NCI-H187 (cell line): ENCODE measurements around the gene NDUFS6.

Experiments used
- DNase-seq, 2 experiments: peaks; one replicate each; lab custom pipeline; 2025; lab: John Stamatoyannopoulos, UW

Gene NDUFS6

GRCh38 chr5:1801222-1801966 is at the start of gene NDUFS6:
NDUFS6 (plus strand) TSS chr5:1801407; CDS start chr5:1801418, 11 bp downstream.
- DNase-seq = peak; percentile 40 to 42

- DNase-seq = no peak
Measured at GRCh38 chr5:1751864-1752822, 49.1 kb upstream of the NDUFS6 start.

- no peak for DNase-seq
Measured at GRCh38 chr5:1752881-1753280, 48.3 kb upstream of the NDUFS6 start.

GRCh38 chr5:1753490-1753889 is 47.7 kb upstream of the NDUFS6 start:
- DNase-seq = no peak

GRCh38 chr5:1754531-1755220 is 46.5 kb upstream of the NDUFS6 start:
- no peak for DNase-seq

GRCh38 chr5:1755321-1755949 is 45.8 kb upstream of the NDUFS6 start:
- DNase-seq = no peak

- no peak for DNase-seq
Measured at GRCh38 chr5:1756481-1756880, 44.7 kb upstream of the NDUFS6 start.

GRCh38 chr5:1757511-1757910 is 43.7 kb upstream of the NDUFS6 start:
- DNase-seq = no peak

GRCh38 chr5:1758574-1758973 is 42.6 kb upstream of the NDUFS6 start:
- no peak for DNase-seq

GRCh38 chr5:1759378-1759970 is 41.7 kb upstream of the NDUFS6 start:
- DNase-seq = no peak

- DNase-seq = no peak
Measured at GRCh38 chr5:1760231-1760630, 41.0 kb upstream of the NDUFS6 start.

- DNase-seq = no peak
Measured at GRCh38 chr5:1760656-1761452, 40.4 kb upstream of the NDUFS6 start.

GRCh38 chr5:1761453-1761755 is 39.8 kb upstream of the NDUFS6 start:
- DNase-seq = no peak

GRCh38 chr5:1762121-1762882 is 38.9 kb upstream of the NDUFS6 start:
- no peak for DNase-seq

GRCh38 chr5:1762883-1763547 is 38.2 kb upstream of the NDUFS6 start:
- DNase-seq = no peak

GRCh38 chr5:1763548-1763911 is 37.7 kb upstream of the NDUFS6 start:
- DNase-seq = no peak

GRCh38 chr5:1763960-1764605 is 37.1 kb upstream of the NDUFS6 start:
- no peak for DNase-seq

- no peak for DNase-seq
Measured at GRCh38 chr5:1764606-1764960, 36.6 kb upstream of the NDUFS6 start.
